Ovary (tissue), 9 donors: ENCODE data around the gene PTPRQ. TPM values are rescaled to one million over a fixed set of nuclear protein-coding genes. Genes with fewer than 3 reads are reported as not detected.

Experiments
- DNase-seq, 5 donors: peaks; one replicate each; pipeline ENCODE4 v3.0.0-alpha.2; 2019 to 2020
- H3K27ac ChIP-seq, 2 donors: fragments of 200-600 bp; one replicate each; pipeline versions ENCODE4 v1.5.1 to v1.8.0; 2019 to 2022
- H3K27me3 ChIP-seq: fragments of 200-600 bp; one replicate; pipeline ENCODE4 v1.8.0; 2022
- H3K36me3 ChIP-seq: fragments of 200-600 bp; sonication (generic); one replicate; pipeline ENCODE4 v1.5.1; 2019
- H3K4me1 ChIP-seq: one replicate; pipeline ENCODE4 v1.8.1; 2013; ENCODE audit warnings: mild to moderate bottlenecking, moderate library complexity; ENCODE audit not compliant: insufficient read depth
- H3K4me3 ChIP-seq: fragments of 200-600 bp; sonication (generic); one replicate; pipeline ENCODE4 v1.5.1; 2017
- H3K9me3 ChIP-seq, 2 donors: fragments of 200-600 bp in 1 of 2; sonication (generic) in 1 of 2; one replicate each; pipeline versions ENCODE4 v1.5.1 to v1.8.1; 2013 to 2019; ENCODE audit warnings: mild to moderate bottlenecking in 1 of 2, moderate library complexity in 1 of 2
- EP300 ChIP-seq: sonication (generic); formaldehyde crosslinking; IDR thresholded peaks from one replicate; pipeline ENCODE4 v1.6.1; 2017; ENCODE audit warnings: antibody characterized with exemption
- POLR2A ChIP-seq: fragments of 450-650 bp; IDR thresholded peaks from one replicate; pipeline ENCODE4 v1.6.1; 2017; ENCODE audit warnings: antibody characterized with exemption, mild to moderate bottlenecking, moderate library complexity
- WGBS, 3 donors: extraction: QIAGEN DNeasy Blood & Tissue Kit in 1 of 3; methylation state at CpG; one replicate each; pipeline versions ENCODE4 v1.1.5 to v1.1.7; 2013 to 2017; 5-methylcytosine and 5-hydroxymethylcytosine counted together
- intact Hi-C, 4 donors: fragments of 100-400 bp; cut with DNase I; formaldehyde crosslinking; loops; one replicate each; pipeline versions ENCODE4 v1.11.0 to v1.15.1; 2022 to 2023
- polyA plus RNA-seq, 2 donors: library from polyadenylated mRNA; stranded (reverse); fragments of 200-250 nt in 1 of 2; fragments of 350-450 nt in 1 of 2; fragmentation: Illumina TruSeq in 1 of 2; extraction: RNeasy Lipid Tissue Mini Kit (QIAGEN cat#74804) in 1 of 2; gene quantifications; one replicate each; pipeline ENCODE4 v1.2.3, GENCODE V29; 2013 to 2014
- total RNA-seq, 7 donors: library from RNA; depleted of rRNA in 2 of 7; stranded (reverse); fragments of >200 nt in 2 of 7; fragmentation: NEBNext Ultra II Directional in 3 of 7; extraction: Animal tissue kit (Norgen Biotek cat#: 25700) in 3 of 7; gene quantifications; one replicate each; pipeline versions ENCODE4 v1.1.0 to v1.2.4, GENCODE V29; 2016 to 2023
- TF ChIP-seq, protein P1 (sequence below), 3 donors: fragments of 450-650 bp in 2 of 3; fragments of 200-600 bp in 1 of 3; IDR thresholded peaks; one replicate each; pipeline versions ENCODE4 v1.5.1 to v1.8.0; 2016 to 2022; ENCODE audit warnings: antibody characterized with exemption in 3 of 3, mild to moderate bottlenecking in 1 of 3
- donor health status: DM: no; HTN: no; CAD: no; lungs with moderate emphysema.
- donor health status: DM: no; HTN: no; CAD: no.
- donor health status: Bipolar disorder and iron deficiency.
- donor health status: DM: yes; HTN: yes; CAD: no.
- donor health status: DM: no; HTN: no; CAD: no.
- donor health status: DM: yes; HTN: yes; CAD: no.

The PTPRQ gene
- total and polyA plus RNA-seq, 9 donors, result 0.05 to 18.8 (median 0.23) TPM

DNA sequence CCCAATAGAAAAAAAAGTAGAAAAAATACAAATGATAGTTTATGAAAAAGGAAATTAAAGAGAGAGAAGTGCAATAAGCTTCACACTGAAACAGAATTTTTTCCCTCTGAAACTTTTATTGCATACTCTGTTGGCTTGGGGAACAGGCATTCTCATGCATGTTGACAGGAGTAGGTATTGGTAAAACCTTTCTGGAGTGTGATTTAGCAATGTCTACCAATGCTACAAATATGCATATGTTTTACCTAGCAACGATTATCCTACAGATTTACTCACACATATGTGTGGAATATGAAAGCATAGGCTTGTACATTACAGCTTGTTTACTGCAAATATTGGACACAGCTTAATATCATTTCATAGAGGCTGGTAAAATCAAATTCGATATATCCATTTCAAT is 137.7 kb downstream of the PTPRQ start:
- TF ChIP-seq EP300, result no peak
- intact Hi-C loops, result no loop called here
- Histone ChIP-seq H3K4me1 (no peaks in the 10 kb centered on the region), H3K4me3 (no peak overlapping the region), H3K27ac (no peak overlapping the region), H3K9me3 (no peaks in the 10 kb centered on the region), H3K27me3 (no peaks in the 10 kb centered on the region), H3K36me3 (no peaks in the 10 kb centered on the region)
- 80 to 86% (median 81%) methylated on average over 2 of the region's 2 CpGs for WGBS, 3 donors
- DNase-seq, result no peak

DNA sequence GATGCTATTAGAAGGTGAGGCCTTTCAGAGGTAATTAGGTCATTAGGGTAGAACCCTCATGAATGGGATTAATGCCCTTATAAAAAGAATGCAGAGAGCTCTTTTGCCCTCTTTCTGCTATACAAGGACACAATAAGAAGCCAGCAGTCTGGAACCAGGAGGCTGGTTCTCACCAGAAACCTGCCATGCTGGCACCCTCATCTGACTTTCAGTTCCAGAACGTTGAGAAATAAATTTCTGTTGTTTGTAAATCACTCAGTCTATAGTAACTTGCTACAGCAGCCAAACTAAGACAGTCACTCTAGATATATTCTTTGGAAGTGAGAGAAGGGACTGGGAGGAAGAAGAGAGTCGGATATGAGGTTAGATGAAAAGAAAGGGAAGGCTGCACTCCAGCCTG is 138.4 kb downstream of the PTPRQ start:
- no peaks in the 10 kb centered on the region for H3K9me3 ChIP-seq
- no peak overlapping the region for H3K4me3 ChIP-seq
- no peaks in the 10 kb centered on the region for H3K27me3 ChIP-seq
- TF ChIP-seq POLR2A, result no peak
- no peak for TF ChIP-seq EP300
- 60 to 62% (median 60%) methylated on average over 2 of the region's 2 CpGs for WGBS, 3 donors
- H3K36me3 ChIP-seq, result no peaks in the 10 kb centered on the region
- H3K4me1 ChIP-seq, result no peaks in the 10 kb centered on the region
- intact Hi-C loops, result no loop called here
- no peak for DNase-seq
- H3K27ac ChIP-seq, result no peak overlapping the region

DNA sequence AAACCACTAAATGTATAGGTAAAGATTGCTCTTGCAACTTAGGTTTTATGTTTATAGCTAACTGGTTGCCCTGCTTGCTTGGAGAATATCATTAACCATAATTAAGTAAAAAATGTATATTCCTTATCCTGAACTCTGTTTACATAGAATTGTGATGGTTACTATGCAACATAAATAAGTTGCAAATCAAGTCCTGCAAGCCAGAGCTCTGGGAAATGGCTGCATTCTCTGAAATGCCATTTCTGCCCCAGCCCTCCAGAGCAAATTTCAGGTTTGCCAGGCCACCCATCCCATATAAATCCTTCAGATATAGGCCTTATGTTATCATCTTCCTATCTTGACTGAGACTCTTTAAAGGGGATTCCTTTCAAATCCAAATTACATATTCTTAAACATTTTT is 145.0 kb downstream of the PTPRQ start:
- Histone ChIP-seq H3K27me3 (no peaks in the 10 kb centered on the region), H3K9me3 (no peaks in the 10 kb centered on the region), H3K4me1 (no peaks in the 10 kb centered on the region), H3K36me3 (no peaks in the 10 kb centered on the region), H3K4me3 (no peak overlapping the region), H3K27ac (no peak overlapping the region)
- intact Hi-C loops, result no loop called here
- no peak for TF ChIP-seq EP300
- TF ChIP-seq, protein P1, sequence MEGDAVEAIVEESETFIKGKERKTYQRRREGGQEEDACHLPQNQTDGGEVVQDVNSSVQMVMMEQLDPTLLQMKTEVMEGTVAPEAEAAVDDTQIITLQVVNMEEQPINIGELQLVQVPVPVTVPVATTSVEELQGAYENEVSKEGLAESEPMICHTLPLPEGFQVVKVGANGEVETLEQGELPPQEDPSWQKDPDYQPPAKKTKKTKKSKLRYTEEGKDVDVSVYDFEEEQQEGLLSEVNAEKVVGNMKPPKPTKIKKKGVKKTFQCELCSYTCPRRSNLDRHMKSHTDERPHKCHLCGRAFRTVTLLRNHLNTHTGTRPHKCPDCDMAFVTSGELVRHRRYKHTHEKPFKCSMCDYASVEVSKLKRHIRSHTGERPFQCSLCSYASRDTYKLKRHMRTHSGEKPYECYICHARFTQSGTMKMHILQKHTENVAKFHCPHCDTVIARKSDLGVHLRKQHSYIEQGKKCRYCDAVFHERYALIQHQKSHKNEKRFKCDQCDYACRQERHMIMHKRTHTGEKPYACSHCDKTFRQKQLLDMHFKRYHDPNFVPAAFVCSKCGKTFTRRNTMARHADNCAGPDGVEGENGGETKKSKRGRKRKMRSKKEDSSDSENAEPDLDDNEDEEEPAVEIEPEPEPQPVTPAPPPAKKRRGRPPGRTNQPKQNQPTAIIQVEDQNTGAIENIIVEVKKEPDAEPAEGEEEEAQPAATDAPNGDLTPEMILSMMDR (IDR thresholded peaks at IDR 0.05), result no peak
- TF ChIP-seq POLR2A, result no peak
- DNase-seq, result no peak

DNA sequence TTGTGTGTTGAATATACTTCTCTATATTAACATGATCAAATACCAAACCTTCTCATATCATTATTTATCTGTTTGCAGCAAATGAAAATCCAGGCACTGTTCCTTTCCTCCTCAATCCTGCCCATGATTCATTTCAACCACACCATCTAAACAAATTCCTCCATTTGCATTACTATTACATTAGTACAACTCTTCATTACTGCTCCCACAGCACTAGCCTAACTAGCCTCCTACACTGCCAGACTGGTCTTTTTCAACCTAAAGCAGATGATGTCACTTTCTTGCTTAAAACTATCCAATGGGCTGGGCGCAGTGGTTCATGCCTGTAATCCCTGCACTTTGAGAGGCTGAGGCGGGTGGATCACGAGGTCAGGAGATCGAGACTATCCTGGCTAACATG is 146.1 kb downstream of the PTPRQ start:
- H3K36me3 ChIP-seq, result no peaks in the 10 kb centered on the region
- H3K27ac ChIP-seq, result no peak overlapping the region
- DNase-seq, result no peak
- no peaks in the 10 kb centered on the region for H3K9me3 ChIP-seq
- no peaks in the 10 kb centered on the region for H3K27me3 ChIP-seq
- H3K4me3 ChIP-seq, result no peak overlapping the region
- intact Hi-C loops, result no loop called here
- H3K4me1 ChIP-seq, result no peaks in the 10 kb centered on the region
- TF ChIP-seq POLR2A (no peak), EP300 (no peak)
- TF ChIP-seq, protein P1 (IDR thresholded peaks at IDR 0.05), result no peak
- WGBS, 3 donors, result 92 to 99% (median 95%) methylated on average over 4 of the region's 4 CpGs

DNA sequence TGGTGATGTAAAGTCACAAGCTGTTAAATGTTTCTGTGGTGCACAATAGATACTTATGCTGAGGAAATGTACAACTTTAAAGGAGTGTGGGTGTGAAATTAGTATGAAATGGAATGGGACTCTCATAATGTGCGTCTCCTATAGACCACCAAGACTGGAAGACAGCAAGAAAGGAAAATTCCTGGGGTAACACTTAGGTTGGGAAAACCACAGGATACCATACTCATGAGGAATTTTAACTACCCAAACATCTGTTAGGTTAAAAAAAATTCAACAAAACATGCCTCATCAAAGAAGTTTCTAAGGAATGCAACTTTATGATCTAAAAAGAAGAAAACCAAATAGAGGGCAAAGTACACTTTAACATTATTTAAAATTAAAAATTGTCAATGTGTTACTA is 149.7 kb downstream of the PTPRQ start:
- DNase-seq, result no peak
- no peak overlapping the region for H3K4me3 ChIP-seq
- 54 to 92% (median 73%) methylated on average over 1 of the region's 1 CpG for WGBS, 3 donors
- TF ChIP-seq POLR2A, result no peak
- TF ChIP-seq, protein P1 (IDR thresholded peaks at IDR 0.05), result no peak
- H3K9me3 ChIP-seq, result no peaks in the 10 kb centered on the region
- no peak overlapping the region for H3K27ac ChIP-seq
- H3K27me3 ChIP-seq, result no peaks in the 10 kb centered on the region
- H3K36me3 ChIP-seq, result no peaks in the 10 kb centered on the region
- no peaks in the 10 kb centered on the region for H3K4me1 ChIP-seq
- intact Hi-C loops, result no loop called here

DNA sequence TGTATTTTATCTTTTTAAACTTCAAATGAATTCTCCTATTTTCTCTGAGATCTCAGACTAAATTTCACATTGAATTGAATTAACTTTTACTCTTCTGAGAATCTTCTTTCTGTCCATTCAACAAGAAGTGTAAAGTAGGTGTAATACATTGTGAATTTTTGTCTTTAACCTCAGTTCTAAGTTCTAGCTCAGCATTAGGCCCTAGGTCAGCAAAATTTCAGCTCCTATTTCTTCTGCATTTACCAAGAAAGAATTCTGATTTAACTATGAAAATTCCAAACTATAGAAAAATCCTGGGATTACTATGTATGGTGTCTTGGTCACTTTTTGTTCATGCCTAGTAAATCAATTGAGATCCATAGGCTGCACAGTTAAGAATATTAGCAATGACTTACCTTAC is 152.5 kb downstream of the PTPRQ start:
- no peak for DNase-seq
- Histone ChIP-seq H3K27ac (no peak overlapping the region), H3K9me3 (no peaks in the 10 kb centered on the region), H3K4me1 (no peaks in the 10 kb centered on the region), H3K4me3 (no peak overlapping the region), H3K36me3 (no peaks in the 10 kb centered on the region), H3K27me3 (no peaks in the 10 kb centered on the region)
- TF ChIP-seq EP300 (no peak), POLR2A (no peak)
- TF ChIP-seq, protein P1 (IDR thresholded peaks at IDR 0.05), result no peak
- intact Hi-C loops, result no loop called here
